ENCODE results near the gene TWIST1. TPM values are rescaled to one million over a fixed set of nuclear protein-coding genes. Genes with fewer than 3 reads are reported as not detected.

TWIST1 gene
- total RNA-seq (2022; extraction: Qiagen RNA extraction): 1.4 to 3.7 TPM (median 3.3 TPM) in 5 replicates

GRCh38 chr7:19117091-19117869 is at the start of gene TWIST1:
Gene TWIST1, minus strand, starts transcription at chr7:19117636. Its CDS starts 315 bp downstream, at chr7:19117321.

DNA sequence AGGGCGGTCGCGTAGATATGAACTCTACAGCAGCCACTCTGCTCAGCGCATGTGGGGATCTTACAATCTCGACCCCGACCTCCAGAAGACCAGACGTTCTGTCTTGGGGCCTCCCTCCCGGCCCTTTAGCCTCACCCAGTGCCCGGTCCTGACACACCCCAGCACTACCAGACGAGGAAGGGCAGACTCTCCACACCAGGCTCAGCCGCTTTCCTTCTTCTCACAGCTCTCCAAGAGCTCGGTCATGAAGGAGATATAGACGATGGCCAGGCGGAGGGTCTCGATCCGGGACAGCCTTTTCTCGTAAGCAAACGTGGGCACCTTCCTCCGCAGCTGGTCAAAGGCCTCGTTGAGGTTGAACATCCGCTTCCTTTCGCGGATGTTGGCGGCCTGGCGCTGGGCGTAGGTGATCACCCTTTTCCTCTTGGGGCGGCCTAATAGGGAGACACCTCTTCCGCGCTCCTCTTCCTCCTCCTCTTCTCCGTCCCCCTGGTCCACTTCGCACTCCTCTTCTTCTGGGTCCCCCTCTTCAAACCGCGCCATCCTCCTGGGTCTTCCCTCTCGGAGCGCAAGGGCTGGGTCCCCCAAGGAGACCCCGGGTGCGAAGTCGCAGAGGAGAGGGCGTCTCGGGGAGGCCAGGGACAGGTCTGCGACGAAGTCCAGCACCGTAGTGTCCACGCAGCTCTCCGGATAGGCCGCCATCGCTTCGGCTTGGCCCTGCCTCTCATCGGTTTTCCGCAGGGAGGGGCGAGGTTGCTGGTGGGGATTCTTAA is 27.4 kb upstream of the TWIST1 start, which contains the start of gene FERD3L:
Gene FERD3L (minus strand): TSS at position 761 of the 773 bp plus-strand sequence. CDS start 59 bp downstream, at position 702.

Other genes with a start within 250 kb of the TWIST1 start
- gene FERD3L, start 27.8 kb upstream of the TWIST1 start, total RNA-seq (2022; extraction: Qiagen RNA extraction): not detected in 5 replicates

Data from A549 treated with AZD2906 at 1 μM for 4 hours (cell line).